ENCODE measurements around the gene TTLL6. TPM values are rescaled to one million over a fixed set of nuclear protein-coding genes. Genes with fewer than 3 reads are reported as not detected.

Gene TTLL6
- total and polyA plus RNA-seq, 4 donors = 0.94 to 2.8 (median 1.6) TPM

- Histone ChIP-seq H3K27ac (ENCODE audit: low read depth in 1 of 2, low read length in 1 of 2) (no peak overlapping the region), H3K4me3 (no peak overlapping the region), H3K4me1 (ENCODE audit: control insufficient read depth in 5 of 5, insufficient read depth in 5 of 5, low read length in 5 of 5) (peaks cover 0 to 6% (median 0%) of the 10 kb centered on the region in 5 donors), H3K9me3 (ENCODE audit: control insufficient read depth in 4 of 4, insufficient read depth in 3 of 4, low read length in 3 of 4) (peaks cover 0 to 14% (median 0%) of the 10 kb centered on the region in 4 donors), H3K36me3 (ENCODE audit: control insufficient read depth in 4 of 4, insufficient read depth in 4 of 4, low read length in 4 of 4) (no peaks in the 10 kb centered on the region), H3K9ac (ENCODE audit: insufficient read depth in 1 of 2, low read length in 2 of 2) (no peak overlapping the region), H3K27me3 (ENCODE audit: control insufficient read depth in 3 of 3, insufficient read depth in 3 of 3, low read length in 2 of 3) (peaks cover 12 to 87% (median 78%) of the 10 kb centered on the region in 3 donors)
- ATAC-seq (ENCODE audit: insufficient read depth, low FRiP score) (no peak), DNase-seq (no peak)
- 41 to 46% methylated on average over 5 of the region's 5 CpGs for WGBS, 2 donors
- no peak for TF ChIP-seq CTCF (IDR thresholded peaks at IDR 0.05; ENCODE audit: control extremely low read depth, extremely low read depth)
These were observed 101.3 kb downstream of the TTLL6 start for GRCh38 chr17:48715496-48716399.

Small RNAs within 50 kb of the gene (small RNA-seq; reads per million reads assigned to genes)
- not detected for gene COX6B1P2 (ENCODE audit: low replicate concordance)
- gene MIR3185 (ENCODE audit: low replicate concordance) = not detected
- not detected for gene RF02132 (ENCODE audit: low replicate concordance)
- not detected for gene RF02133 (ENCODE audit: low replicate concordance)
- gene RN7SL125P (ENCODE audit: low replicate concordance) = not detected

Other genes starting within 250 kb of the TTLL6 start
- gene HOXB4, start 238.9 kb downstream of the TTLL6 start, total RNA-seq = 1 to 10 TPM; 3.5 to 6.7 TPM
- gene HOXB4, start 238.9 kb downstream of the TTLL6 start, polyA plus RNA-seq = 1 to 10 TPM; 1.4 to 1.7 TPM
- gene HOXB3, start 227.0 kb downstream of the TTLL6 start, total RNA-seq = 10 to 100 TPM in 1 of 2 donors, 1 to 10 TPM in 1; 8.6 to 21.1 TPM
- 1 to 10 TPM; 1.9 to 4.9 TPM for gene HOXB3, start 227.0 kb downstream of the TTLL6 start, polyA plus RNA-seq
- gene HOXB5, start 223.4 kb downstream of the TTLL6 start, total RNA-seq = 1 to 10 TPM; 2.6 to 2.9 TPM
- gene HOXB5, start 223.4 kb downstream of the TTLL6 start, polyA plus RNA-seq = 1 to 10 TPM; 1.8 TPM
- 1 to 10 TPM; 6.1 to 7.5 TPM for gene HOXB6, start 212.2 kb downstream of the TTLL6 start, total RNA-seq
- 1 to 10 TPM; 5.3 to 5.4 TPM for gene HOXB6, start 212.2 kb downstream of the TTLL6 start, polyA plus RNA-seq
- gene HOXB7, start 206.2 kb downstream of the TTLL6 start, total RNA-seq = 1 to 10 TPM in 1 of 2 donors, under 1 TPM in 1; 0.43 to 3.3 TPM
- gene HOXB7, start 206.2 kb downstream of the TTLL6 start, polyA plus RNA-seq = 1 to 10 TPM; 1.2 to 3.3 TPM
- under 1 TPM in 1 of 2 donors, not detected in 1; 0.31 TPM for gene HOXB8, start 201.9 kb downstream of the TTLL6 start, total RNA-seq
- gene HOXB8, start 201.9 kb downstream of the TTLL6 start, polyA plus RNA-seq = under 1 TPM; 0.08 to 0.10 TPM
- under 1 TPM in 1 of 2 donors, not detected in 1; 0.18 TPM for gene HOXB9, start 190.9 kb downstream of the TTLL6 start, total RNA-seq
- gene HOXB9, start 190.9 kb downstream of the TTLL6 start, polyA plus RNA-seq = not detected
- gene PRAC1, start 94.7 kb downstream of the TTLL6 start, total RNA-seq = not detected
- not detected for gene PRAC1, start 94.7 kb downstream of the TTLL6 start, polyA plus RNA-seq
- not detected for gene PRAC2, start 94.0 kb downstream of the TTLL6 start, total RNA-seq
- gene PRAC2, start 94.0 kb downstream of the TTLL6 start, polyA plus RNA-seq = not detected
- not detected for gene HOXB13, start 88.5 kb downstream of the TTLL6 start, total RNA-seq
- gene HOXB13, start 88.5 kb downstream of the TTLL6 start, polyA plus RNA-seq = not detected
- gene CALCOCO2, start 13.8 kb upstream of the TTLL6 start, total RNA-seq = 100 to 1,000 TPM; 102 to 128 TPM
- 10 to 100 TPM; 46.8 to 84.0 TPM for gene CALCOCO2, start 13.8 kb upstream of the TTLL6 start, polyA plus RNA-seq
- 10 to 100 TPM; 11.3 to 85.3 TPM for gene ATP5MC1, start 75.6 kb upstream of the TTLL6 start, total RNA-seq
- 100 to 1,000 TPM; 310 to 344 TPM for gene ATP5MC1, start 75.6 kb upstream of the TTLL6 start, polyA plus RNA-seq
- 10 to 100 TPM; 54.7 to 63.5 TPM for gene UBE2Z, start 91.2 kb upstream of the TTLL6 start, total RNA-seq
- 10 to 100 TPM; 29.5 to 57.5 TPM for gene UBE2Z, start 91.2 kb upstream of the TTLL6 start, polyA plus RNA-seq
- gene SNF8, start 127.6 kb upstream of the TTLL6 start, total RNA-seq = 100 to 1,000 TPM in 1 of 2 donors, 10 to 100 TPM in 1; 38.0 to 107 TPM
- 100 to 1,000 TPM; 117 to 152 TPM for gene SNF8, start 127.6 kb upstream of the TTLL6 start, polyA plus RNA-seq
- gene GIP, start 151.4 kb upstream of the TTLL6 start, total RNA-seq = not detected
- not detected for gene GIP, start 151.4 kb upstream of the TTLL6 start, polyA plus RNA-seq
- 10 to 100 TPM in 1 of 2 donors, under 1 TPM in 1; 0.52 to 14.9 TPM for gene IGF2BP1, start 180.2 kb upstream of the TTLL6 start, total RNA-seq
- under 1 TPM; 0.06 to 0.10 TPM for gene IGF2BP1, start 180.2 kb upstream of the TTLL6 start, polyA plus RNA-seq